GM21390 (cell line): ENCODE data around the gene TJP1.
"Not testable (repeated sequence)": the region's sequence is repeated elsewhere in the genome, so short reads cannot be mapped to it uniquely, and the experiment has no call there.

Experiments used
- ATAC-seq: cut with Tn5 transposase; IDR thresholded peaks from one replicate; pipeline ENCODE4 v1.9.1; 2021; ENCODE audit not compliant: unreplicated experiment

TJP1 gene

DNA sequence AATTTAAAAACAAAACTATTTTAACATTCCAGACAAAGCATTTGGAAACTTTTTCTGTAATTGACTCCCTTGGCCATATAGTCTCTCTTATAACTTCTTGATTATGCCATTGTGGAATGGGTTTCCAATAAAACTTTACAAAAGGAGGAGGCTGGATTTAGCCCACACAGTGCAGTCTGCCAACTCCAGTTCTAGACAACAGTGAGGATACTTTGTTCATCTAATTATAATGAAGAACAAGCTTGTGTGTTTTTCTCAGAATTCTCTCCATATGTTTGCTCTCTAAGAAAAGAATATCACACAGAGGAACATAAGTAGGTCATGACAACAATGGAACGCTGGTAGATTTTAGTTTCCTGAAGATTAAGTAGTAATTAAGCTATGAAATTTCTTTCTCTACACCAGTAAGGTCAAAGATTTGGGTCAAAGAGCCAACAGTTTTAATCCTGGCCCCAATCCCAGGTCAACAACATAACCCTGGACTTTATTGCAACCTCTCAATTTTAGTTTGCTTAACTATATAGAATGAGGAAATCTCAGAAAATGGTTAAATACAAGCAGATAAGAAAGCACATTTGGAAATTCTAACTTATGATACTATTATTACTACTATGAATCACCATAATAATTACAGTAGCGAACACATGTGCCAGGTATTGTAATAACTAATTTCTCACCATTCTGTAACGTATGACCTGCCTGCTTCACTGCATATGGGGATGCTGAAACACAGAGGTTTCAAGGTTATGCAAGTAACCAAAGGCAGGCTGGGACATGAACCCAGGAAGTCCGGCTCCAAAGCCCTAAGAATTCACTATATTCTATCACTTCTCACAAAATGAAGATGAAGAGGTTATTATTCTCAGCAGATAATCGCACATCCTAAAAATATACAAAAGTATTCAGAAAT is 65.7 kb downstream of the TJP1 start:
- no peak for ATAC-seq

DNA sequence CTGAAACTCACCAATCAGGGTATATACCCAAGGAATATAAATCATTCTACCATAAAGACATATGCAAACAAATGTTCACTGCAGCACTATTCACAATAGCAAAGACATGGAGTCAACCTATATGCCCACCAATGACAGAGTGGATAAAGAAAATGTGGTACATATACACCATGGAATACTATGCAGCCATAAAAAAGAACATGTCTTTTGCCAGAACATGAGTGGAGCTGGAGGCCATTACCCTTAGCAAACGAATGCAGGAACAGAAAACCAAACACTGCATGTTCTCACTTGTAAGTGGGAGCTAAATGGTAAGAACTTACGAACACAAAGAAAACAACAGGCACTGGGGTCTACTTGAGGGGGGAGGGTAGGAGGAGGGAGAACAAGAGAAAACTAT is 68.3 kb downstream of the TJP1 start:
- not testable (repeated sequence) for ATAC-seq

DNA sequence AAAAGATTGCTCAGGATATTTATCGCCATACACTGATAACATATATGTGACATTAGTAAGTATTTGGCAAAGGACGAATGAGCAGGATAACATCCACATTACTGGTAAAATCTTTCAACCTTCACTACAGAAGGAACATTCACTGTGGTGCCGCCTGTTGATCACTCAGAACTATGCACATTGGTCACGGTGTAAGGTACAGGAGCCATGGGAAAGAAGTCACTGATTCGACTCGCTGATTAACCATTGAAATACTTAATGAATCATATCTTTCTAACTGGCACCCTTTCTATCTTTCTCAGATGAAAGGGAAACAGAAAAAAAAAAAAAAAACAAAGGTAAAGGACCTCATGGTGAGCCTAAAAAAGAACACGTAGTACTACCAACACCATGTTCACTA is 68.8 kb downstream of the TJP1 start:
- ATAC-seq: no peak

- no peak for ATAC-seq
These were observed 71.5 kb downstream of the TJP1 start for GRCh38 chr15:29750754-29751153.

DNA sequence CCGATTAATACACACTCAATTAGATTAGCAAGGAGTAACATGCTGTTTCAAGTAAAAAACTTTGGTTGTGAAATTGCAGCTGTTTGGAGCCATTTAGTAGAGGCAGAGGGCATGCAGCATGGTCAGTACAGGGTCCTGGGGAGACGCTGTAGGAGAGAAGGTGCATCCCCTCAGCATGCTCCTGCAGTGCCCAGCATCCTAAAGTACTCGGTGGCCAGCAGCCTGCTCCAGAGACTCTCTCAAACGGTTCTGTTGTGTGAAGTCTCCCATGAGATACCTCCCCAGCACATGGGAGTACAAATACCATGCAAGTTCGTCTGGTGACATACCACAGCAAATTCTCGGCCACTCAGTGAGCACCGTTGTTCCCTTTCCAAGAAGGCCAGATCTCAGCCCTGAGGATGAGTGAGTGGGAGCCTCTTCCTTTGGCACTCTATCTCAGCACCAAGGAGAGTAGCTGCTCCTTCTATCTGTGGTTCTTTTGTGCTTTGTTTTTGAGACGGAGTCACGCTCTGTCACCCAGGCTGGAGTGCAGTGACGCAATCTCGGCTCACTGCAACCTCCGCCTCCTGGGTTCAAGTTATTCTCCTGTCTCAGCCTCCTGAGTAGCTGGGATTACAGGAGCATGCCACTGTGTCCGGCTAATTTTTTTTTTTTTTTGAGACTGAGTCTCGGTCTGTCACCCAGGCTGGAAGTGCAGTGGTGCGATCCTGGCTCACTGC is 72.7 kb downstream of the TJP1 start:
- ATAC-seq: no peak

GRCh38 chr15:29747837-29748417 is 74.3 kb downstream of the TJP1 start:
- no peak for ATAC-seq

GRCh38 chr15:29743475-29743874 is 78.8 kb downstream of the TJP1 start:
- ATAC-seq: no peak

GRCh38 chr15:29740692-29741311 is 81.5 kb downstream of the TJP1 start:
- no peak for ATAC-seq

DNA sequence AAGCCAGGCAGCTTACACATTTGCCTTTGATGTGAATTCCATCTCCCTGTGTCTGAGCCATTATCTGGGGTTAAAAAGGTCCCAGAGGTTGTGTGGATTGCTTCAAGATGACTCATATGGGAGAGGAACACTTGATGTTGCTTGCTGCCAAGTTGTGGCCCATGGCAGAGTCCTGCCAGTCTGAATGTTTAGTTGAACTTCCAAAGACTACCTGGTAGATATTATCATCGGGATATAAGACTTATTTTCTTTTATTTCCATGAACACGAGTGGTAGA is 85.6 kb downstream of the TJP1 start:
- no peak for ATAC-seq

DNA sequence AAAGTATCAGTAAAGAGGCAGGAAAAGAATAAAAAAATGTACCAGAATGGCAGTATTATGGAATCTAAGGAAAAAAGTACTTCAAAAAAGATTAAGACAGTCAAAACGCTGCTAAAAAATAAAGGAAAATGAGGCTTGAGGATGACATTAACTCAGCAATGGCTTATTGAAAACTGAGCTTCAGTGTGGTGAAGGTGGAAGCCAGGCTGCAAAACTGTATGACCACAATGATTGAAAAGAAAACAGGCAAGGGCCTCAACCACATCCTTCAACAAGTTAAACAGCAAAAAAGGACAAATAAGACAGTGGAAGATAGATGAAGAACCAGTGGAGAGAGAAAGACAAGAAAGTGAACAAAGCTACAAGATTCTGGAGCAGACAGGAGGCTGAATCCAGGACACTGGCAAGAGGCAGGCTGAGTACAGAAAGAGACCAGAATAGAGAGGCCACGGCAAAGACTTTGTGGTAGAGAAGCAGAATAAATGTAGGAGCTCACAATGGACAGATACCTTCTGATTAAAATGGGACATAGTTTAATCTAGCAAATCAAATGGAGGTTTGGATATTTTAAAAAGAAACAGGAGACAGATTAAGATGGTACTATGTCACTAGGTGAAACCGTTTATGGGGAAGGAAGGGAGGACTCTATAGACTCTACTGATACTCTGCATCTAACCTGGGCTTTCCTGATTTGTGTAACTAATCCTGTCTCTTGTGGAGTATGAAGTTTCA is 86.1 kb downstream of the TJP1 start:
- peak; percentile 63 for ATAC-seq

DNA sequence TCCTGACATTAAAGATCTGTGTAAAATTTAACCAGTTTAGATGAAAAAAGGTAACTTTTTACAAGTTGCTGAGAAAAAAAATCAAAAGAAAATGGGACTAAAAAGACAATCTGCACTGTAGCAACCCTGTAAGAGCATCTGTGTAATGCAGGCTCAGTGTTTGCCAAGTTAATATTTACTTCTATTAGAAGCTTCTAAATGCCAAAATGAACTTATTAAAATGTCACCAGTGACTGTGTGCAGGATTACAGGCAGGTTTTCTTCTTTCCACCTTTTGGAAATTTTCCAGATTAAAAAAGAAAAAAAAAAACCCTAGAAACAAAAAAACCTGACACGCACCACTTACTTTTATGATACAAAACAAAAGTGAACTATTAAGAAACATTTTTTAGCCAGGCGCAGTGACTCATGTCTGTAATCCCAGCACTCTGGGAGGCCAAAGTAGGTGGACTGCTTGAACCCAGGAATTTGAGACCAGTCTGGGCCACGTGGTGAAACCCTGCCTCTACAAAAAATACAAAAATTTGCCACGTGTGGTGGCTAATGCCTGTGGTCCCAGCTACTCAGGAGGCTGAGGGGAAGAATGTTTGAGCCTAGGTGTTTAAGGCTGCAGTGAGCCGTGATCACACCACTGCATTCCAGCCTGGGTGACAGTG is 87.2 kb downstream of the TJP1 start:
- no peak for ATAC-seq

GRCh38 chr15:29731865-29732264 is 90.4 kb downstream of the TJP1 start:
- ATAC-seq: no peak

- ATAC-seq: not testable (repeated sequence)
These were observed 91.8 kb downstream of the TJP1 start for GRCh38 chr15:29730471-29730870.

DNA sequence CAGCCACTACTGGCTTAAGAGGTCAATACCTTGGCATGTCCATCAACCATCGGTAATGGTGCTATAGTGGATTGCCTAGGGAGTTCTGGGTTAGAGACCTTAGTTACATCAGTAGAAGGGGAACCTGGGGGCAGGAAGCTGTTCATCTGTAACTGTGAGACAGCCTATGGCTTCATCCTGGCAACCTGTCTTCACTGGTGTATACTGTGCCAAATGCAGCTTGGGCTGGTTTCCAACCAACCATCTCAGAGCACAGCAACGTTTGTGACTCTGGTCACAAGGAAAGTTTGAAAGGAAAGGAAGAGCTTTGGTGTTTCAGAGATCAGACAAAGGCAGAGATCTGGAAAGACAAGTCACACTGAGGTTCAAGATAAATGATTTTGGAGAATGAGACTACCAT is 93.8 kb downstream of the TJP1 start:
- ATAC-seq: no peak

- ATAC-seq: no peak
These were observed 94.4 kb downstream of the TJP1 start for GRCh38 chr15:29727871-29728270.

- ATAC-seq: no peak
These were observed 95.7 kb downstream of the TJP1 start for GRCh38 chr15:29726553-29726952.

DNA sequence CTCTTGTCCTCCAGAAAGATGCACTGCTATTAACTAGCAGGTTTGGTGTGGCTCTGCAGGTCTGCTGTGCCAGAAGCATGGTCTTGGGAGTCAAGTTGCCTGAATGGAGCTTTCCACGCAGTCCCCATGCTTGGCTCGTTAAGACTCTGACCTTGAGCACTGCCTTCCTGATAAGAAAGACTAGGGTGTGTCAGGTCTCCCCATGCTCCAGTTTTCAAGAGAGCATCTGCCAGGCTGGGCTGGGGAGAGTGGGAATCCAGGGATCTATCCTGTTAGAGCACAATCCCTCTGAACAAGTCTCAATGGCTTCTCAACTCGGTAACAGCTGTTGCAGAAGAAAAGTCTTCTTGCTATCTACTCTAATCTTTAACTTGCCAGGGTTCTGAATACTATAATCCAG is 98.2 kb downstream of the TJP1 start:
- no peak for ATAC-seq

- ATAC-seq: no peak
These were observed 108.5 kb downstream of the TJP1 start for GRCh38 chr15:29713784-29714183.

DNA sequence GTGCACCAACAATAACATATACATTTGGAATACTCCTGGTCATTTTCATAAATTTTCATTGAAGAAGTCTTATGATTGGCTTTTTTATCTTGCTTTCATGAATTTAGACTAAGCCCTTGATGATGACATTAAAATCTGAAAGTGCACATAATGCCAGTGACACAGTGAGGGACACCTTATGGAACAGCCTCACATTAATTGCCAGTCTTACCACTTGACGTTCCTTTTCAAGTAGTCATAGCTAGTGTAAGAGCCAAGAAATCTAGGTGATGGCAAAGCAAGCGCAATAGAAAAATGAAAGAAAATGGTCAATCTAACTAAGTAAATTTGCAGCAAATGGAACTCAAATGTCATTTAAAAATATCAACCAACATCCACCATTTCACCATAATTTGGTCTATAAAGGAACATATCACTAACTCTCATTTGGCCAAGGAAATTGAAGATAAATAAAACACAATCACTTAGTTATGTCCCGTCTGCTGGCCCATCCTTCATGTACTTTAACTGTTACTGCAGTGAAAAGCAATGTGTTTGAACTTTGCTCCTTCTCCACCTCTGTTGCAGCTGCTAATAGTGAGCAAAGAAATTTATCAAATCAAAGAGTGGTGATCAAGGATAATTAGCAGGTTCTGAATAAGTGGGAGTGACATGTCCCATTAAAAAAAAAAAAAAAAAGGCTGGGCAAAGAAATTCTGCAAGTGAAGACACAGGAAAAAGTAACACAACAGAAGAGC is 110.0 kb downstream of the TJP1 start:
- no peak for ATAC-seq

DNA sequence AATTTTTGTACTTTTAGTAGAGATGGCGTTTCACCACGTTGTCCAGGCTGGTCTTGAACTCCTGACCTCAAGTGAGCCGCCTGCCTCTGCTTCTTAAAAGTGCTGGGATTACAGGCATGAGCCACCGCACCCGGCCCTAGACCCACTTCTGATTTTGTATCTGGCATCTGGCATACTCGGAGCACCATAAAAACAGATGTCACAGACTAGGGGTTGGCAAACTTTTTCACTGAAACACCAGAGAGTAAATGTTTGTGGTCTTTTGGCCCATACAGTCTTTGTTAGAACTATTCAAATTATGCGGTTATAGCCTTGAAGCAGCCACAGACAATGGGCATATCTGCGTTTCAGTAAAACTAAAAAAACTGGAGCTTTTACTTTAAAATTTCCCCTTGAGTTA is 110.7 kb downstream of the TJP1 start:
- no peak for ATAC-seq
